HepG2 (cell line): ENCODE measurements around the gene NUP88.

Experiments used
- CHD4 ChIP-seq: fragments of 200-600 bp; sonication (generic); IDR thresholded peaks from 2 replicates; pipeline ENCODE4 v1.7.0; 2017; ENCODE audit warnings: mild to moderate bottlenecking, low read length, borderline replicate concordance
- HDAC6 ChIP-seq: fragments of 200-600 bp; sonication (generic); IDR thresholded peaks from 2 replicates; pipeline ENCODE4 v1.7.0; 2017; ENCODE audit warnings: mild to moderate bottlenecking, antibody characterized with exemption, low read length, low read depth
- POLR2A ChIP-seq, 2 experiments: IDR thresholded peaks; 2 replicates each; pipeline ENCODE4 v1.6.1; 2011; ENCODE audit warnings: low read depth in 2 of 2, low read length in 2 of 2, mild to moderate bottlenecking in 1 of 2, moderate library complexity in 1 of 2; ENCODE audit not compliant: insufficient read depth in 1 of 2
- POLR2AphosphoS5 ChIP-seq: IDR thresholded peaks from 2 replicates; pipeline ENCODE4 v1.6.1; 2012; ENCODE audit warnings: low read depth, low read length
- RCOR2 ChIP-seq: IDR thresholded peaks from 2 replicates; pipeline ENCODE4 v1.6.1; 2016; ENCODE audit warnings: missing biosample characterization, missing genetic modification reagents
- USF2 ChIP-seq, 2 experiments: sonication (generic) in 1 of 2; formaldehyde crosslinking in 1 of 2; IDR thresholded peaks; 2 replicates each; pipeline versions ENCODE4 v1.5.1 to v1.6.1; 2011 to 2020; ENCODE audit warnings: borderline replicate concordance in 1 of 2, low read depth in 1 of 2, low read length in 1 of 2, mild to moderate bottlenecking in 1 of 2, missing genetic modification reagents in 1 of 2, moderate library complexity in 1 of 2

- TF ChIP-seq USF2 (IDR thresholded peaks at IDR 0.05; ENCODE audit: low read depth, low read length) (no peak), USF2 (CRISPR knock-in tag; IDR thresholded peaks at IDR 0.05; ENCODE audit: borderline replicate concordance) (no peak), HDAC6 (no peak), CHD4 (no peak), RCOR2 (CRISPR knock-in tag) (no peak), POLR2AphosphoS5 (no peak), POLR2A (IDR thresholded peaks at IDR 0.05; ENCODE audit: insufficient read depth in 1 of 2, low read depth in 2 of 2, low read length in 2 of 2) (no peak)
Measured at GRCh38 chr17:5364156-5364555, 55.3 kb downstream of the NUP88 start.
